GM12865 (cell line): Measurements from ENCODE around the gene SLC38A1.

ENCODE experiments used
- DNase-seq: peaks from one replicate; pipeline ENCODE4 v3.0.0; 2010; ENCODE audit warnings: low read depth
- H3K4me3 ChIP-seq: 2 replicates; pipeline ENCODE4 v1.5.1; 2011; ENCODE audit warnings: mild to moderate bottlenecking, low read depth, low read length, control low read depth
- CTCF ChIP-seq: IDR thresholded peaks from 2 replicates; pipeline ENCODE4 v1.5.1; 2011; ENCODE audit warnings: low read length, control low read depth, low read depth, inconsistent platforms; ENCODE audit not compliant: insufficient read depth; ENCODE audit errors: missing control alignments

The SLC38A1 gene

DNA sequence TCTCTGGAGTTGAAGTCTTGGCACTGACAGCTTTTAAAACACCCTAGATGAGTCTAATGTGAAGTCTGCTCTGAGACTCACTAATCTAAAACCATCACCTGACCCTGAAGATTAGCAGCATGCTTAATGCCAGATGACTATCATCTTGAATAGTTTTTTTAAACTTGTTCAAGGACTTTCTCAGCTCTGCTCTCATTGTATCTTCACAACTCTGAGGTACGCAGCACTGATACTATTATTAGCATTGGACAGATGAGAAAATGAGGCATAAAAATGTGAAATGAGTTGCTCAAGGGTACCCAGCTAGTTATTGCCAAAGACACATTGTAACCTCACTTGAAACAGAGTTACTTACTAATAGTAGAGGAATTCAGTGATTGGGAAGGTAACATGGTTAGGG, 4.8 kb downstream of the SLC38A1 start:
- DNase-seq, result peak; percentile 16
- no peak overlapping the region for H3K4me3 ChIP-seq
- no peak for TF ChIP-seq CTCF

DNA sequence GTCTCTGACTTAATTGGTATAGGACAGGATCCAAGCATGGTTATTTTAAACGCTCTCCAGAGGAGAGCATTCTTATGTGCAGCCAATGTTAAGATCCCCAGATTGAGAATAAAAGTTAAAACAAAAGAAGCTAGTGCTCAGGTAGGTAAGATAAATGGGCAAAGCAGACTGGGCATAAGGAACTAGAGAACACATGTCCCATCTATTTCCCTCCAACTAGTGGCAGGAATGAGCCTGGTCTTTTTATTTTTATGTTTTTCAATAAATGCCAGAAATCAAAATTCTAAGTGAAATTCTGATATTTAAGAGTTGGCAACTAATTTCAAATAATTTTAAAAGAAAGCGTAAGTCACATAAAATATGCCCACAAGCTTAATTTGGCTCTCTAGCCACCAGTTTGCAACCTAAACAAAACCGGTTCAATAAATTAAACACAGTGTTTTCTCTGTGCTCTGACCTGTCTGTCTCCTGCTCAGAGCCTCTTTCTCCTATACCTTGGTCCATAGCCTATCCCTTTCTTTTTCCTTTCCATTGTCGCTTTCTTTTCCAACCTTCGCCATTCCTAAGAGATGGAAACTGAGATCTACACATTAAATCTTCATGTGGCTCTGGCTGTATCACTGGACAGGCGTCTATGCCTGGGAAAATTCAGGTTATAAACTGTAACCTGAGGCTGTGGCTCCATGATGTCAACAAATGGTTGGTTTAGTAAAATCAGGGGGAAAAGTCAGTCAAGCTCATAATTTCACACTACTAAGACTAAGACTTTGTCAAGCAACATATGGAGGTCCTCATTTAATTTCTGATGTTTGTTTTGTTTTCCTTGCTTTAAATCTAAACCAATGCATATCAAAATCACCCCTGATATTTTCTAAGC, 5.5 kb downstream of the SLC38A1 start:
- no peak overlapping the region for H3K4me3 ChIP-seq
- TF ChIP-seq CTCF, result no peak
- no peak for DNase-seq

DNA sequence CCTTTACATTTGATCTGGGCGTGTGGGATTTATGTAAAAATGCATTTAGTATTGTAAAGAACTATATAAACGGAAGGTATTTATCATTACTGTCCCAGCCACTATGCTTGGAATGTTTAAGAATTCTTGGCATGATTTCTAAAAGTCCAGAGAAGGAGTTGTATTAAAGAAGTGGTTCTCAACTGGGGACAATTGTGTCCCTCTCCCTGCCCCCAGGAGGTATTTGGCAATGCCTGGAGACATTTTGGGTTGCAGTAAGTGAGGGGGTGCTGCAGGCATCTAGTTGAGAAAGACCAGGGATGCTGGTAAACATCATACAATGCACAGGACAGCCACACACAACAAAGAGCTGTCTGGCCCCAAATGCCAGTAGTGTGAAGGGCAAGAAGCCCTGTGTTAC, 7.2 kb downstream of the SLC38A1 start:
- DNase-seq, result no peak
- no peak for TF ChIP-seq CTCF
- H3K4me3 ChIP-seq, result no peak overlapping the region

- TF ChIP-seq CTCF, result no peak
- no peak for DNase-seq
- no peak overlapping the region for H3K4me3 ChIP-seq
These were observed 7.8 kb downstream of the SLC38A1 start for GRCh38 chr12:46260913-46261476.

- DNase-seq, result no peak
- H3K4me3 ChIP-seq, result no peak overlapping the region
- no peak for TF ChIP-seq CTCF
These were observed 8.5 kb downstream of the SLC38A1 start for GRCh38 chr12:46260124-46260912.

DNA sequence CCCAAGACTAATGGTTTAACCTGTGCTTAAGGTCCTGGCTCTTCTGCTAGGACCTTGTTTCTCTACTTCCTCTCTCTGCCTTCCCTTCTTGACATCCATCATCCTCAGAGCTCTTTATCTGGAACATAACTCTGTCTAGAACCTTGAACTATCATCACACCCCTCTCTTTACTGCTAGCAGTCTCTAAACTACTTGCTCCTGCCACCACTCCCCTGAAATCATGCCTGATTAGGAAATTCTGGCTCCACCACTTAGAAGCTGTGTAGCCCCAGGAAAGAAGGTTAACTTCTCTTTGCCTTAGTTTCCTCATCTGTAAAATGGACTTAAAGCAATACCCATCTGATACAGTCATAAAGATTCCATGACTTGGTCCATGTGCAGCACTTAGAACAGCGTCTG, 9.1 kb downstream of the SLC38A1 start:
- no peak for DNase-seq
- no peak overlapping the region for H3K4me3 ChIP-seq
- no peak for TF ChIP-seq CTCF
